Measurements from ENCODE around the gene KRTAP13-3.

- TF ChIP-seq ZNF24 (IDR thresholded peaks at IDR 0.05) (no peak), POLR2A (IDR thresholded peaks at IDR 0.05; ENCODE audit: low read depth, low read length) (no peak), EGR1 (IDR thresholded peaks at IDR 0.05; ENCODE audit: borderline replicate concordance in 1 of 2, low read depth in 2 of 2, low read length in 2 of 2) (no peak), MAX (IDR thresholded peaks at IDR 0.05; ENCODE audit: low read depth, low read length) (no peak), CTCF (IDR thresholded peaks at IDR 0.05 in 2 of 3, conservative IDR thresholded peaks at IDR 0.05 in 1 of 3; ENCODE audit: control insufficient read depth in 2 of 3, extremely low read depth in 1 of 3, insufficient read depth in 1 of 3, low read depth in 3 of 3, low read length in 3 of 3) (no peak), RAD51 (IDR thresholded peaks at IDR 0.05) (no peak), EP300 (IDR thresholded peaks at IDR 0.05; ENCODE audit: borderline replicate concordance in 1 of 2, control insufficient read depth in 1 of 2, low read depth in 2 of 2, low read length in 2 of 2) (no peak), BCLAF1 (IDR thresholded peaks at IDR 0.05) (no peak), ZBTB11 (CRISPR knock-in tag; IDR thresholded peaks at IDR 0.05) (no peak), ATF7 (IDR thresholded peaks at IDR 0.05; ENCODE audit: low read depth) (no peak), CEBPB (IDR thresholded peaks at IDR 0.05; ENCODE audit: borderline replicate concordance in 1 of 2, low read depth in 2 of 2, low read length in 2 of 2) (no peak), HDAC2 (IDR thresholded peaks at IDR 0.05) (no peak), RCOR1 (conservative IDR thresholded peaks at IDR 0.05; ENCODE audit: low read depth, low read length) (no peak)
These were observed 1.0 kb upstream of the KRTAP13-3 start for GRCh38 chr21:30426731-30427130.
